NCI-H187 (cell line): Measurements from ENCODE around the gene PLGLB2.
"Not testable (repeated sequence)": the region's sequence is repeated elsewhere in the genome, so short reads cannot be mapped to it uniquely, and the experiment has no call there.

Source experiments
- DNase-seq, 2 experiments: peaks; one replicate each; lab custom pipeline; 2025; lab: John Stamatoyannopoulos, UW

The PLGLB2 gene

GRCh38 chr2:87747791-87748190 lies at the start of gene PLGLB2:
PLGLB2 (plus strand) TSS chr2:87748087; CDS start chr2:87748154, 67 bp downstream.
- DNase-seq: not testable (repeated sequence)

GRCh38 chr2:87704572-87705323 lies 43.1 kb upstream of the PLGLB2 start:
- DNase-seq: not testable (repeated sequence)

DNA sequence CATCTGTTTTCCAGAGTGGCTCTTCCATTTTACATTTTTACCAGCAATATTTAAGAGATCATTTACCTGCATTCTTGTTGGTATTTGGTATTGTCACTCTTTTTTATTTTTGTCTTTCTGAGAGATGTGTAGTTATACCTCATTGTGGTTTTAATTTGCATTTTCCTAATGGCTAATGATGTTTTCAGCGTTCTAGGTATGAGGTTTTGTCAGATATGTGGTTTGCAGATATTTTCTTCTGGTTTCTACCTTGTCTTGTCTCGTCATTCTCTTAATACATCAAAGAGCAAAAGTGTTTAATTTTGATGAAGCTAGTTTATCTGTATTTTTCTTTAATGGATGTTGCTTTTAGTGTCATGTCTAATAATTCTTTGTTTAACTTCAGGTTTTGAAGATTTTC lies 39.5 kb upstream of the PLGLB2 start:
- DNase-seq: not testable (repeated sequence)

DNA sequence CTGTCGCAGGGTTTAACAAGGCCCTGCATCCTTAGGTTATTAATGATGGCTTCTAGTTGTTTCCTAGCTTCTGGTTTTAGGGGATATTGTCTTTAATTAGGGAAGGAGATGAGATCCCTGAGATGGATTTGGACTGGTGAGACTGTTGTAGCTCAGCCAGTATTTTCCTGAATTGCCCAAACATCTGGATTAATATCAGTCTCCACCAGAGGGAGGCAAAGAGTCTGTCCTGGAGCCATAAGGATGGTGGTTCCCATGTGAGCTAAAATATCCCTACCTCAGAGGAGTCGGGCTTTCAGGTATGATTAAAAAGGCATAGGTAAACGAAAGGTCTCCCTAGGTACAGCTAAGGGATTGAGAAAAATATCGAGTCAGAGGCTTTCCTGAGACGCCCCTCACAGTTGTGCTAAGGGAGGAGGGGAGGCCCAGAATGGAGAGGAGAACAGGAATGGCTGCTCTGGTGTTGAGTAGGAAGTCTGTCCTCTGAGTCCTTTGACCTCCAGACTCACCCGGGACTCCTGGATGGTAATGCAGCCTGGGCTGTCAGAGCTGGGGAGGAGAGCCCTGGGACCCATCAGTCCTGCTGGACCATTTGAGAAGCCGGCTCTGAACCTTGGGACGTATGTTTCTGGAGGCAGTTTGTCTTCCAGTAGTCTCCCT lies 19.8 kb upstream of the PLGLB2 start:
- DNase-seq: not testable (repeated sequence)

- DNase-seq: not testable (repeated sequence)
Observed at GRCh38 chr2:87740928-87741327, 7.0 kb upstream of the PLGLB2 start.

DNA sequence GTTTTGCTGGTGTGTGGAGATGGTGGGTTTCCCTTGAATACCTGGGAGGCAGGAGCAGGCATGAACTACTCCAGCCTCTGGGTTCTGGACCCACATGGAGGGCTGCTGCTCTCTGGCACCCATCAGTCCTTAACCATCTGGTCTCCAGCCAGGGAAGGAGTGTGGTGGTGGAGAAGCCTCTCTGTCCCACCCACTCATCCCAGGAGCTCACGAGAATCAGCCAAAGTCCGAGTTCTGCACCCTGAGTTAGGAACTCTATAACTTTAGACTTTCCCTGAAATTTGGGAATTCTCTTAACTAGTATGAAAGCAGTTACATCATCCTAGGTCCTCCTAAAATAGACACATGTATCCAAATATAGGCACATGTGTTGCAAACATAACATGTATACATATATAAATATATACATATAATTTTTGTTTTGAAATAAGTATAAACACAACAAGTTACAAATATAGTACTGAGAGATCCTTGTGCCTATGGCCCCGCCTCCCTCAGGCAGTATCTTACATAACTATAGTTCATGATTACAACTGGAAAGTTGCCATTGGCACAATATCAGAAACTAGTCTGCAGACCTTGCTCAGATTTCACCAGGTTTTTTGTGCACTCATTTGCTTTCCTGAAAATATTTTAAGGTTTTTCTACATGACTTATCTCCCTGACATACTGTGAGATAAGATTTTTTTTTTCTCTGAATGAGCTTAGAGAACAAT lies 5.3 kb upstream of the PLGLB2 start:
- DNase-seq: not testable (repeated sequence)

DNA sequence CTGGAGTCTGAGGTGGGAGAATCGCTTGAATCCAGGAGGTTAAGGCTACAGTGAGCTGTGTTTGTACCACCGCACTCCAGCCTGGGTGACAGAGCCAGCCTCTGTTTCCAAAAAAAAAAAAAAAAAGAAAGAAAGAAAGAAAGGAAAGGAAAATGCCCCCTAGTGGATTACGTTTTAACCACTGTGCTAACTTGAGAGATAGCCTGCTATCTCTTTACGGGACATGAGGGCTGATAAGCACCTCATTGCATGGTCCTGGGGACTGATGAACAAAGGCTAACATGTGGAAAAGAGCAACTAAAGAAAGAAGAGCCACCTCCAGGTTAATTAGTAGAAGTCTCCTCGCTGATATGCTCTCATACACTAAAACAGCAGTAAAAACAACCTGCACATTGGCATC lies 4.2 kb upstream of the PLGLB2 start:
- not testable (repeated sequence) for DNase-seq

DNA sequence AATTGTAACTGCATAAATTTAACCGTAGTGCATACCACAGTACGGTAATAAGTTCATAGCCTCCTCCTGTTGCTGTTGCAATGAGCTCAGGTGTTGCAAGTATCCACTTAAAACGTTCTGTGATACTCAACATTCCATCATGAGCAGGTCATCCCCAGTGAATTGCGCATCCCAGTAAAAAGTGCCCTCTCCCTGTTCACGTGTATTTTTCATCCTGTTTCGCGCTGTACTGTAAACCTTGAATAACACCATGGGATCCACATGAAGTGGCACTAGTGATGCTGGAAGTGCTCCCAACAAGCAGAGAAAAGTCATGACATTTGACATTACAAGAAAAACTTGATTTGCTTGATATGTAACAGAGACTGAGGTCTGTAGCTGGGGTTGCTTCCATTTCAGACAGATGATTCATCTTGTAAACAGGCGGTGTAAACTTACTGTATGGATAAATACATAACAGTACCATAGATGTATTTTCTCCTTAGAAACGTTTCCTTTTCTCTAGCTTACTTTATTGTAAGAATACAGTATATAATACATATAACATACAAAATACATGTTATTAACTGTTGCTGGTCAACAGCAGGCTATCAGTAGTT lies 2.4 kb upstream of the PLGLB2 start:
- not testable (repeated sequence) for DNase-seq

GRCh38 chr2:87748524-87748923 lies 637 bp downstream of the PLGLB2 start:
- DNase-seq: not testable (repeated sequence)

DNA sequence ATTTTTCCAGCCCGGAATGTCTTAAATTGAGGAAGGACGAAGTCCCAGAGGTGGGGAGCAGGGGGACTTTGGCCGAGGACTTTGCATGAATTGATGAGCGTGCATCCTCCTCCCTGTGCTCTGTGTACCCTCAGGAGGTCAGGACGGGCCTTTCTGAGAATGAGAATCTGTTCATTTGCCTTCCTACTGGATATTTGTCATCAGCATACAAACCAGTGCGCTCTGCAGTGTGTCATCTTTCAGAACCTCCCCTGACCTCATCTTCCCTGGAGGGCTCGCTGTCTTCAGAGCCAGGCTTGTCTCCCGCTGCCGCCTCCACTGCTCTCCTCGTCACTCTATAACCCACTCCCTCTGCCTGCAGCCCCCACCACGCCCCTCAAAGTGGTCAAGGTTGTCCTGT lies 2.7 kb downstream of the PLGLB2 start:
- DNase-seq: not testable (repeated sequence)

DNA sequence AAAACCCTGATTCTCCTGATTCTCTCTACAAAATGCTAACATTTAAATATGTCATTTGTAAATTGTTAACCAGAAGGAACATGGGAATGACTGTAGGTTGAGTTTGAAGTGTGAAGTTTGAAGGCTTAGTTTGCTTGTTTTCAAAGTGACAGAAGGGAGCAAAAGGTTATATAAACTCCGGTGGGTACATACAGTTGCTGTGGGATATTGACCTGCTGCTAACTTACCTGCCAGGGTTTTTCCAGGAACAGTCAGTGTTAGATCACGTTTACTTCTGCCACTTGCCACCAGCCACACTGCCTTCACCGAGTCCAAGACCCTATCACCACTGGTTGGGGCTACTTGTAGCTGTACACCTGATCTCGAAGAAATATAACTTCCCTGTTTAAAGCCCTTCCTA lies 6.9 kb downstream of the PLGLB2 start:
- DNase-seq: not testable (repeated sequence)
